Heart right ventricle (tissue), 16 donors: Measurements from ENCODE around the gene DDX5. TPM values are rescaled to one million over a fixed set of nuclear protein-coding genes. Genes with fewer than 3 reads are reported as not detected.

Experiments used
- ATAC-seq, 8 donors: fragments of 200-7000 bp; cut with Tn5 transposase; one replicate each; pipeline ENCODE4 v1.9.1; 2020; ENCODE audit warnings: mild to moderate bottlenecking in 8 of 8, moderate library complexity in 8 of 8, moderate number of reproducible peaks in 1 of 8
- DNase-seq, 2 donors: peaks; one replicate each; pipeline ENCODE4 v3.0.0-alpha.2; 2020
- H3K27ac ChIP-seq, 10 donors: fragments of 200-600 bp; sonication (generic) in 2 of 10; one replicate each; pipeline versions ENCODE4 v1.5.0 to v1.8.0; 2020 to 2022; ENCODE audit warnings: mild to moderate bottlenecking in 3 of 10
- H3K27me3 ChIP-seq, 7 donors: fragments of 200-600 bp; one replicate each; pipeline ENCODE4 v1.8.0; 2021 to 2022; ENCODE audit warnings: mild to moderate bottlenecking in 2 of 7
- H3K36me3 ChIP-seq, 9 donors: fragments of 200-600 bp; sonication (generic) in 1 of 9; one replicate each; pipeline versions ENCODE4 v1.5.0 to v1.8.0; 2020 to 2022; ENCODE audit warnings: mild to moderate bottlenecking in 2 of 9
- H3K4me1 ChIP-seq, 9 donors: fragments of 200-600 bp; sonication (generic) in 1 of 9; one replicate each; pipeline versions ENCODE4 v1.5.0 to v1.8.0; 2020 to 2022; ENCODE audit warnings: mild to moderate bottlenecking in 4 of 9
- H3K4me3 ChIP-seq, 10 donors: fragments of 200-600 bp; sonication (generic) in 2 of 10; one replicate each; pipeline versions ENCODE4 v1.5.0 to v1.8.0; 2020 to 2022; ENCODE audit warnings: mild to moderate bottlenecking in 7 of 10, moderate library complexity in 2 of 10
- H3K9me3 ChIP-seq, 11 donors: fragments of 200-600 bp in 10 of 11; sonication (generic) in 2 of 11; one replicate each; pipeline versions ENCODE4 v1.5.0 to v1.8.0; 2013 to 2022; ENCODE audit warnings: mild to moderate bottlenecking in 2 of 11, control low read depth in 1 of 11, moderate library complexity in 1 of 11
- CTCF ChIP-seq, 9 donors: fragments of 200-600 bp; sonication (generic) in 2 of 9; IDR thresholded peaks; one replicate each; pipeline versions ENCODE4 v1.5.0 to v1.8.0; 2021 to 2022; ENCODE audit warnings: antibody characterized with exemption in 9 of 9, mild to moderate bottlenecking in 5 of 9, moderate library complexity in 1 of 9
- WGBS, 2 donors: extraction: QIAGEN DNeasy Blood & Tissue Kit; methylation state at CpG; one replicate each; pipeline ENCODE4 v1.1.7; 2013; ENCODE audit warnings: inconsistent platforms in 1 of 2; 5-methylcytosine and 5-hydroxymethylcytosine counted together
- intact Hi-C, 10 donors: fragments of 100-400 bp; cut with DNase I; formaldehyde crosslinking; loops; one replicate each; pipeline versions ENCODE4 v1.11.1 to v1.14.2; 2022
- polyA plus RNA-seq, 2 donors: library from polyadenylated mRNA; stranded (reverse); fragments of 200-250 nt; gene quantifications; one replicate each; pipeline ENCODE4 v1.2.3, GENCODE V29; 2013
- total RNA-seq, 10 donors: library from RNA; stranded (reverse); fragmentation: NEBNext Ultra II Directional in 3 of 10; extraction: Animal tissue kit (Norgen Biotek cat#: 25700) in 3 of 10; gene quantifications; one replicate each; pipeline versions ENCODE4 v1.2.1 to v1.2.4, GENCODE V29; 2021 to 2023
- donor health status: Arrhythmogenic right ventricular cardiomyopathy.
- donor health status: ischemic (EF 13 %, LVEDD 7.1; RV severe dilation, severe dysfunction).
- donor health status: healthy with polysubstance abuse.
- donor health status: DM: no; HTN: yes; CAD: no.
- donor health status: DM: no; HTN: no; CAD: no.
- donor health status: ischemic (EF 25% LVEDD 6.9; RV normal size, moderate dysfunction).
- donor health status: ischemic (EF 25% LVEDD 5.7; RV mildly dilated, moderate dysfunction).
- donor health status: healthy.
- donor health status: DM: yes; HTN: yes; CAD: no.
- donor health status: Ischemic cardiomyopathy.
- donor health status: ischemic (EF 35%, LVEDD 5.7; RV mildly dilated, moderate dysfunction).
- donor health status: nonischemic (EF 11% LVEDD 7.7; RV severe dilation, severe dysfunction).
- donor health status: DM: yes; HTN: yes; CAD: no.
- donor health status: PGD.
- donor health status: ischemic (EF 29% LVEDD 5.4; RV normal size, mild dysfunction).
- donor health status: nonischemic (EF 23%, LVEDD 6.1; RV moderate dilation, normal function).

Gene DDX5
- total and polyA plus RNA-seq, 12 donors, result 215 to 474 (median 349) TPM

- no peak for ATAC-seq
- no peak for DNase-seq
- H3K36me3 ChIP-seq, result peaks cover 0 to 100% (median 90%) of the 10 kb centered on the region in 9 donors
- H3K4me3 ChIP-seq, result no peak overlapping the region
- intact Hi-C loops, result no loop called here
- peaks cover 0 to 7% (median 0%) of the 10 kb centered on the region in 9 donors for H3K4me1 ChIP-seq
- no peaks in the 10 kb centered on the region for H3K27me3 ChIP-seq
- no peak overlapping the region for H3K27ac ChIP-seq
- no peaks in the 10 kb centered on the region for H3K9me3 ChIP-seq
- WGBS, 2 donors, result 94 to 95% methylated on average over 5 of the region's 5 CpGs
- no peak for TF ChIP-seq CTCF (IDR thresholded peaks at IDR 0.05)
These were observed 23.1 kb upstream of the DDX5 start for GRCh38 chr17:64529221-64529620.

- Histone ChIP-seq H3K36me3 (peaks cover 0 to 100% (median 88%) of the 10 kb centered on the region in 9 donors), H3K27ac (no peak overlapping the region), H3K4me3 (no peak overlapping the region), H3K9me3 (no peaks in the 10 kb centered on the region), H3K4me1 (peaks cover 0 to 7% (median 0%) of the 10 kb centered on the region in 9 donors), H3K27me3 (no peaks in the 10 kb centered on the region)
- TF ChIP-seq CTCF (IDR thresholded peaks at IDR 0.05), result no peak
- ATAC-seq, result no peak
- intact Hi-C loops, result loop anchor here in 1 of 10 donors (2.0 kb wide), 1 partner anchor 65 kb away; no protein-coding TSS in a partner anchor
- WGBS, 2 donors, result 88 to 92% methylated on average over 2 of the region's 2 CpGs
- no peak for DNase-seq
These were observed 21.8 kb upstream of the DDX5 start for GRCh38 chr17:64527914-64528313.

GRCh38 chr17:64520359-64520758 lies 14.3 kb upstream of the DDX5 start:
- H3K36me3 ChIP-seq, result peaks cover 0 to 100% (median 72%) of the 10 kb centered on the region in 9 donors
- no peaks in the 10 kb centered on the region for H3K27me3 ChIP-seq
- no peak overlapping the region for H3K4me3 ChIP-seq
- no peak for ATAC-seq
- no peak for TF ChIP-seq CTCF (IDR thresholded peaks at IDR 0.05)
- no peaks in the 10 kb centered on the region for H3K4me1 ChIP-seq
- intact Hi-C loops, result no loop called here
- no peaks in the 10 kb centered on the region for H3K9me3 ChIP-seq
- DNase-seq, result no peak
- WGBS, 2 donors, result 96 to 97% methylated on average over 6 of the region's 6 CpGs
- H3K27ac ChIP-seq, result no peak overlapping the region

GRCh38 chr17:64519601-64520000 lies 13.5 kb upstream of the DDX5 start:
- no peaks in the 10 kb centered on the region for H3K4me1 ChIP-seq
- DNase-seq (no peak), ATAC-seq (no peak)
- no peaks in the 10 kb centered on the region for H3K9me3 ChIP-seq
- no peaks in the 10 kb centered on the region for H3K27me3 ChIP-seq
- no peak overlapping the region for H3K27ac ChIP-seq
- H3K36me3 ChIP-seq, result peaks cover 0 to 100% (median 72%) of the 10 kb centered on the region in 9 donors
- intact Hi-C loops, result no loop called here
- TF ChIP-seq CTCF (IDR thresholded peaks at IDR 0.05), result no peak
- WGBS, 2 donors, result 94 to 96% methylated on average over 6 of the region's 6 CpGs
- no peak overlapping the region for H3K4me3 ChIP-seq
